Breast epithelium (tissue), 3 donors: ENCODE results near the gene ZSCAN25.

Experiments
- CTCF ChIP-seq, 3 donors: fragments of 450-650 bp; IDR thresholded peaks; one replicate each; pipeline ENCODE4 v1.5.1; 2016 to 2017; ENCODE audit warnings: antibody characterized with exemption in 3 of 3, mild to moderate bottlenecking in 3 of 3, moderate library complexity in 3 of 3
- POLR2A ChIP-seq: fragments of 450-650 bp; IDR thresholded peaks from one replicate; pipeline ENCODE4 v1.6.1; 2016; ENCODE audit warnings: antibody characterized with exemption, mild to moderate bottlenecking, moderate library complexity
- POLR2AphosphoS5 ChIP-seq, 3 donors: sonication (generic); formaldehyde crosslinking; IDR thresholded peaks; one replicate each; pipeline ENCODE4 v1.6.1; 2017; ENCODE audit warnings: antibody characterized with exemption in 3 of 3

- TF ChIP-seq CTCF (IDR thresholded peaks at IDR 0.05) (no peak), POLR2AphosphoS5 (IDR thresholded peaks at IDR 0.05) (no peak), POLR2A (no peak)
Measured at GRCh38 chr7:99622596-99622995, 5.8 kb downstream of the ZSCAN25 start.
